Renal cortex interstitium (tissue), 11 donors: ENCODE data around the gene CERS6. TPM values are rescaled to one million over a fixed set of nuclear protein-coding genes. Genes with fewer than 3 reads are reported as not detected.
A peak's percentile ranks its signal among the peaks of the same experiment; 100 is the strongest.

Source experiments
- DNase-seq, 11 donors: peaks; one replicate each; pipeline ENCODE4 v3.0.0-alpha.2; 2013; ENCODE audit warnings: low read depth in 9 of 11, low spot score in 4 of 11; ENCODE audit errors: extremely low read depth in 1 of 11
- polyA plus RNA-seq, 3 donors: library from polyadenylated mRNA; unstranded; fragments of 120-200 nt; gene quantifications; one replicate each; pipeline ENCODE4 v1.2.1, GENCODE V29; 2013; ENCODE audit not compliant: insufficient read length in 3 of 3

The CERS6 gene
- polyA plus RNA-seq, 3 donors: 44.2 to 54.8 (median 47.0) TPM

DNA sequence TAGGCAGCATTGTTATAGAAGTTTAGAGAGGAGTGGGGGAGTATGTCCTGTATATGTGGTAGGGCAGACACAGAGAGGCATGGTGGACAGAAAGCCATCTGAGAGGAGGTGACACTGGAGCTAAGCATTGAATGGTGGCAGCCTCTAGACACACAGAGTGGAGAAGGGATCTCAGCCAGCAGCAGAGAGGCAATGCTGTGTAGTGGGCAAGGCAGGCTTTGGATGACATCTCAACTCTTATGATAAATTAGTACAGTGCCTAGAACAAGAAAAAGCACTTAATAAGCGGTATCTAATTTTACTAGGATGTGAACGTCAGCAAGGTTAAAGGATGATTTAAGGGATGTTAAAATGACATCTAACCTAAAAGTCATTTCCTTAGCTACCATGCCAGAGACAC, 22.5 kb upstream of the CERS6 start:
- DNase-seq: no peak

DNA sequence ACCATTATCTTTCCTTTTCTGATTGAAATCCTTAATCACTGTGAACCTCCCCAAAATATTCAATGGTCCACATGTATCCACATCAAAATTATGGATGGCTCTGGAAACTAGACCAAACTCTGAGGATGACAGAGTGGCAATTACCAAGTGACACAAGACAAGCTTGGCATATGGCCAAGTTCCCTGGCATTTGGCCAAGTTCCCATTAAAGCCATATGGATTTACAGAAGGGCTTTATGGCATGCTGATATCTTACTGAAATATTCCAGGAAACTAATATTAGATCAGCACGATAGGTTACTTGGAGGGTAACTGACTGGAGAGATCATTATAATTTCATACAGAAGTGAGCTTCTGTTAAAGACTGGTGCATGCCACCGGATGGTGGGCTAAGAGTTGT, 21.9 kb upstream of the CERS6 start:
- DNase-seq: no peak

DNA sequence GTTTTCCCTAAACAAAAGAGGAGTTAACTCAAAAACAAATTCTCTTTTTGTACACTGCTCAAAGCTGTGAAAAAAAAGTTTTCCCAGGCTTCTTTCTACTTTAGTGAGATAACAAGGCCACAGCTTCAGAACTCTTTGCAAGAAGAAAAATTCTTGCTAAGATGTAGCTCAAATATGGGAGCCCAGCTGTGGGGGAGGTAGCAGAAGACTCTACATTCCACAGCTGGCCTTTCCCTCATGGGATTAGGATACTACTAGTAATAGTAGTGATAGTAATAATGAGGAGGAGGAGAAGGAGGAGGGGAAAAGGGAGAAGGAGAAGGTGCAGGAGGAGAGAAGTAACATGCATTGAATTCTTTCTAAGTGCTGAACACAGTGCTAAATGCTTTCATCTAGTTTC, 19.2 kb upstream of the CERS6 start:
- DNase-seq: no peak

DNA sequence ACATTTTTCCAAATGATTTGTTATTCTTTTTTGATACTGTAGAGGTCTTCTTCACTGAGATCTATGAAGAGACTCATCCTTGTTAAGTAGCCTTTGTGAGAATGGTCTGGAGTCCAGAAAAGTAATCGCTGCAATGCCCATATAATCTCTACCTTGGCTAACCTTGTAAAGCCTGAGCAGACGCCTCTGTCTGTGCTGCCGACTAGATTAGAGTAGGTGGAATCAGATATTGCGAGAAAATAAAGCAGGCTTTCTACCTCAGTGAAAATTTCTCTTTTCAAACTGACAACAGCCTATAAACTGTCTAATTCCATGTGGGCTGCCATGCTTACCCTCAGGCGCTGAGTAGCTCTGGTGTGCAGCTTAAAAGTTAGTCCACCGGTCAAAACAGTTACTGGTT, 17.5 kb upstream of the CERS6 start:
- DNase-seq: no peak

DNA sequence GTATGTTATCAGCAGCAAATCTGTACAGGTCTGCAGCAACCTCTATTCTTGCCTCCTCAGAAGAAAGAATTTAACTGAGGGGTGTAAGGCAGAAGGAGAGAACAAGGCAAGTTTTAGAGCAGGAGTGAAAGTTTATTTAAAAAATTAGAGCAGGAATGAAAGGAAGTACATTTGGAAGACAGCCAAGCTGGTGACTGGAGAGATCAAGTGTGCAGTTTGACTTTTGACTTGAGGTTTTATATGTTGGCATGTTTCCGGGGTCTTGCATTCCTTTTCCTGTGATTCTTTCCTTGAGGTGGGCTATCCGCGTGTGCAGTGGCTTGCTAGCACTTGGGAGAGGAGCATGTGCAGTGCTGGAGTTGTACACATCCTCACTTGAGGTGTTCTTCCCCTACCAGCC, 16.5 kb upstream of the CERS6 start:
- no peak for DNase-seq

DNA sequence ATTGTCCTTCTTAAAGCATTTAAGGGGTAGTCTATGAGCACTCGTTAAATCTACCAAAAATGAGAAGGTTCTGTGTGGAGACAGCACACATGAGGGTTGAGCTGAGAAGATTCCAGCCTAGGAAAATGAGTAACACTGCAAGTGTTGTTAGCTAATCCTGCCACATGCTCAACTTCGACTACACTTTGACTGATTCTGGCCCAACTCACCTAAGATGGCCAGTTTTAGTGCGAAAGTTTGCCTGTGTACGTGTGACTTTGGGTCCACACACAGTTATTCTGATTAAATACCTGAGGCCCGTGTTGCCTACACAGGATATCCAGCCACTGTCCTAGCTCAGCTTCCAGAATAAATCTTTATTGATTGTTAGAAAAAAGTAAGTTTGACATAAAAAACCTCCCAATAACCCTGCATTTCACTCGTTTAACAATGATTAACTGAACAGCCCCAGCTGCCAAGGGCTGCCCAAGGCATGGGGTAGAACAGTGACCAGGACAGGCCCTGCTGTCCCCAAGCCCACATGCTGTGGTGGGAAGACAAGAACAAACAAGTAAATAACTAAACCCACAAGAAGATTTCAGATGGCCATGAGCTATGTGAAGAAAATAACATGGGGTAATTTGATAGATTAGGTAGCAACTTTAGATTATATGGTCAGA, 14.7 kb upstream of the CERS6 start:
- DNase-seq: no peak

DNA sequence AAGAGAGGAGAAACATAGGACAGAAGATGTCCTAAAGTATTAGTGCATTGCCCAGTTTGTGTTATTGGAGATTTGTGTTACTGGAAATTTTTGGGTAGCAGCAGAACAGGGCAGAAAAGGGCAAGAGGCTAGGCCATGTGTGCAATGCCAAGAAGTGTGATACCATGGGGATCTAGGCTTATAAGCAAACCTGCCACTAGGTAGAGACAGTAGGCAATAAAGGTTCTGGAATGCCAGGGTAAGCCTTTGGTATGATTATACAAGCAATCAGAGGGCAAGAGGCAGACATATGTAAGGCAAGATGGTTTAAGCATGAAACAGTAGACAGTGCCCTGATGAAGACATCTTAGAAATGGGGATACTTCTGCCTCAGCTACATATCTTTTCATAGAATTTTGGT, 12.3 kb upstream of the CERS6 start:
- no peak for DNase-seq

DNA sequence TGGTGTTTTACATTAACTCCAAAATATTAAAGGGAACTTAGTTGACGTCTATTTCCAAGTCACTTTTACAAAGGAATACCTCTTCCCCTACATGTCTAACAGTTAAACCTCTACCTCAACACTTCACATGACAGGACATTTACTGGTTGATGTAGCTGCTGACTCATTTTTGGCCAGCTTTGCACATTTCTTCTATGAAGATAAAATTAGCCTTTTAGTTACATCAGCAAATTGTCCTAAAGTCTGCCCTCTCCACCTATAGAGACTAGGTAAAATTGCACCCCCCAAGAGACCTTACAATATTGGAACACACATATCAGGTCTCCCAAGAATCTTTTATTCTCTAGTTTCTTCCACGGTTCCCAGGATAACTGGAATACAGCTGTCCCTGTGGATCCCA, 10.1 kb upstream of the CERS6 start:
- no peak for DNase-seq

DNA sequence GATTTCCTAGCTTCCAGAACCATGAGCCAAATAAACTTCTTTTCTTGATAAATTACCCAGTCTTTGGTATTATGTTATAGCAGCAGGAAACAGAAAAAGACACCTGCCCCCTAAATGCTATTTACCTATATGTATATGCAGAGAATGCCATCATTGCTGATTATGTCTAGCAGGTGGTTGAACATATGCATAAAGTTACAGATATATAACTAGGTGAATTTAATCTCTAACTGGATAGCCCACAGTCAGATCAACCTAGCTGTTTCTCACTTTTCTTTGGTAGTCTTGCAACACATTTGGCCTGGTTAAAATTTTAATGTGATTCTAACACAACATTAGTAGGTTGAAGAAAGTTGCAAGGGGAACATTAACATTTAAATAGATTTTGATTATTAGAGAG, 7.1 kb upstream of the CERS6 start:
- DNase-seq: no peak

DNA sequence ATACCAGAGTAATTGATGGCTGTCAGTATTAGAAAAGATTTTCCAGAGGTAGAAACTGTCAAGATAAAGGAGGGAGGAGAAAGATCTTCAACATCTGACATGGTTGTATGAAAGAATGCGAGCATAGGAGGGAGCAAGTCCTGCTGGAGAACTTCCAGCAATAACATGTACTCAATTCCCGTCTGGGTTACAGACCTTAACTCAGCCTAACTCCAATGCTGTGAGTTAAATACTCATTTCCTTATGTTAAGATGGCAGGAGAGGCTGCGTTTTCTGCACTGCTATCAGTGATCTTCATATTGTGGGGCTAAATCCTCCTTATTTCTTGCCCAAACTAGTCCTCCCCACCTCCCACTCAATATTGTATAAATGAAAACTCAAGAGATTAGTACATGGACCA, 6.7 kb upstream of the CERS6 start:
- DNase-seq: no peak

DNA sequence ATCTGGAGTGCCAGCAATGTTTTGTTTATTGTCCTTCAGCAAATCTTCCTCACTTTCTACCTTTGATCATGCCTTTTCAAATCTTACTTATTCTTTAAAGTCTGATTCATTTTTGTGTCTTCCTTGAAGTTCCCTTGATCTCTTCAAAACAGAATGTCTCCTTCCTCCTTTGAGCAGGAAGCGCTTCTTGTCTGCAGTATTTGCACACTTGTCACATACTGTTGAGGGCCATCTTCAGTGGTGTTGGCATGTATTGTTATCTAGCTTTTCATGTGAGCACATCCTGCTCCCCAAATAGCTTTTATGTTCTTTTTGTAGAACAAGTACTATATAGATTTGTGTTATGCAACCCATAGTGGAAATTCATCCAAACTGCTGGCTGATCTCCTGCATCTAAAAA, 5.9 kb upstream of the CERS6 start:
- DNase-seq: no peak

DNA sequence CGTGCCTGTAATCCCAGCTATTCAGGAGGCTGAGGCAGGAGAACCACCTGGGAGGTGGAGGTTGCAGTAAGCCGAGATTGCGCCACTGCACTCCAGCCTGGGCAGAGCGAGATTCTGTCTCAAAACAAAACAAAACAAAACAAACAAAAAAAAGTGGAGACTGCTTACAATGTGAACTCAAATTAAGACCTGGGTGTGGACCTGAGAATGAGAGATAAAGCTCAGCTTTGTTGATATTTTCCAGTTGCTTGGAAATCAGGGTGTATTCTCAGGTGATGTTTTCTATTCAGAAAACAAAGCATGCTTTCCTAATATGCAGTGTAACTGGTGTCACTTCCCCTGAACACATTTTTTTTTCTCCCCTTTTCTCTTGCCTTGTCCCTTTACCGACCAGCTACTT, 5.3 kb upstream of the CERS6 start:
- no peak for DNase-seq

DNA sequence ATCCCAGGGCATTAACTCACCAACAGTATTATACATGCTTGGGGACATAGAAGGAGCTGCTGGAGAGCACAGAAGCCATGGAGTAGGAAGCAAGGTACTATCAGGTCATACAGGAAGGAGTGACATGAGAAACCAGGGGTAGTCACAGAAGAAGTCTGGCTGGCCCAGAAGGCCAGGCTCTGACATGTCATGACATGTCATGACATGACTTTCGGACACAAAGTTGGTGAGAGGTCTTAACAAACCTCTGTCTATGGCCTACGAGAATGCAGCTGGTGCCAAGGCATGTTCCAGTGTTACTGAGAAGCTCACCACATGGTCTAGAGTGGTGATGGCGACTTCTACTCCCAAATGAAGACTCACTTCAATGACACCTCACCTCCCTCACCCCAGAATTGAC, 3.3 kb upstream of the CERS6 start:
- no peak for DNase-seq

DNA sequence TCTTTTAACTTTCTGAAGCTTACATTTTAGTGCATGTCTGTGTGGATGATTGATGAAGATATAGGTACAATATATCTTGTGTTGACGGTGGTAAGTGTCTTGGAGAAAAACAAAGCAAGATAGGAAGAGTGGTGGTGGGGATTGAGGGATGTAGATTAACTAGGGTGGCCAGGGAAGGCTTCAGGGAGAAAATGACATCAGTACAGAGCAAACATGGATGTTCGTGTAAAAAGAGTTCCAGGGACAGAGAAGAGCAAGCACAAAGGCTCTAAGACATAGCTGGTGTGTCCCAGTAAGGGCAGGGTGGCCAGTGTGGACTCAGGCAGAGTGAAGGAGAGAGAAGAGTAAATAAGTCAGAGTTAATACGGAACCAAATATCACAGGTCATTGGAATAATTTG, 2.7 kb upstream of the CERS6 start:
- DNase-seq: no peak

DNA sequence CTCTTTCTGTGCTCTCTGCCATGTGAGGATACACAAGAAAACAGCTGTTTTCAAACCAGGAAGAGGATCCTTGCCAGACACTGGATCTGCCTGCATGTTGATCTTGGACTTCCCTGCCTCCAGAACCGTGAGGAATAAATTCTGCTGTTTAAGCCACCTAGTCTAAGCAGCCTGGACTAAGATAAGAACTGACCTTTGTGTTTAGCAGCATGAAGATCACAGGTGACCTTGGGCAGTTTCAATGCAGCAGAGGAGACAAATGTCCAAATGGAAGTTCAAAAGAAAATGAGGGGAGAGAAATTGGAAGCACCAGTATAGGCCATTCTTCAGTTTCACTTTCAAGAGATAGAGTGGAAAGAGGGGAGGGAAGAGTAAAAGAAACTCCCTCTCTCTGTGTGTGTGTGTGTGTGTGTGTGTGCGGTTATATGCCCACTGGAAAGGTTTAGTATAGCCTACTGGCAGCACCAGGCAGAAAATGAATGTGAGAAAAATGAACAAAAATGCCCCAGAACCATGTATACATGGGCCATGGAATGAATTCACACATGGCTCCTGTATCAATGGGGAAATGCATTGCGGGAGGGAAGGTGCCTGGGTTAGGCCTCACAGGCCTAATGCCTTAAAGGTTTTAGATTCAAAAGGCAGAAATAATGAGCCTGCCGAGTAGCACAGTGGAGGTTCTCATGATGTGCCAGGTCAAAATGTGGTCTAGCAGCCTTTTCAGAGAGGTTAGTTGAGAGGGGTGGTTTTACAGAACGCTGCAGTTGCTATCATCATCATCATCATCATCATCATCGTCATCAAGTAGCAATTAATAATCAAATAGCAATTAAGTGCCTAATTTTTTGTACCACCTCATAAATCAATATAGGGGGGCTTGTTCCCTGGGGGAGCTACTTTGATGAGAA, 1.1 kb upstream of the CERS6 start:
- DNase-seq: no peak

DNA sequence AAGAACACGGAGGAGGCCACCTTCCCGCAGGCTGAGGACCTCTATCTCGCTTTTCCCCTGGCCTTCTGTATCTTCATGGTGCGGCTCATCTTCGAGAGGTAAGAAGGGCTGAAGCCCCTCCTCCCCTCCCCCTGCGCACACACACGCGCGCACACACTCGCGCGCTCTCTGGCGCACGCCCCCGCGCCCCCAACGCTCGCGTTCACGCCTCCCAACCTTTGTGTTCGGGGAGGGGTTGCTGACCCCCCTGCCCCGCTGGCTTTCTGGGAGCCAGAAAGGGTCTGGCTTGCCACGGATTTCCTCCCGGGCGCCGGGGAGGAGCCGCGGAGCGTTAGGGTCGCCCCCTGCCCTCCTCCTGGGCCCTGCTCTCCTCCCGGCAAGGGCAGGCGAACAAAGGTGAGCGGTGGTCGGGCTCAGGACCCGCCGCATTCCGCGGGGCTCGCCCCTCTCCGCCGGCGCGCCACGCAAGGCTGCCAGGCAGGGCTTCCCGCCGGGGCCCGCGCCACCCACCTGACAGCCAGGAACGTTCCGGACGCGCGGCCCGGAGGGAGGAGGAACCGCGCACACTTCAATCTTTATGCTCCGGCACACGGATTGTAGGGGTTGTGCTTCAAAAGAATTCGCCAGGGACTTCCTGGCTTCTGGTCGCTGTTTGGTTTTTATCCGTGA, 583 bp downstream of the CERS6 start:
- DNase-seq: peak in 6 of 11 donors; percentile 23 to 50 (median 44)

DNA sequence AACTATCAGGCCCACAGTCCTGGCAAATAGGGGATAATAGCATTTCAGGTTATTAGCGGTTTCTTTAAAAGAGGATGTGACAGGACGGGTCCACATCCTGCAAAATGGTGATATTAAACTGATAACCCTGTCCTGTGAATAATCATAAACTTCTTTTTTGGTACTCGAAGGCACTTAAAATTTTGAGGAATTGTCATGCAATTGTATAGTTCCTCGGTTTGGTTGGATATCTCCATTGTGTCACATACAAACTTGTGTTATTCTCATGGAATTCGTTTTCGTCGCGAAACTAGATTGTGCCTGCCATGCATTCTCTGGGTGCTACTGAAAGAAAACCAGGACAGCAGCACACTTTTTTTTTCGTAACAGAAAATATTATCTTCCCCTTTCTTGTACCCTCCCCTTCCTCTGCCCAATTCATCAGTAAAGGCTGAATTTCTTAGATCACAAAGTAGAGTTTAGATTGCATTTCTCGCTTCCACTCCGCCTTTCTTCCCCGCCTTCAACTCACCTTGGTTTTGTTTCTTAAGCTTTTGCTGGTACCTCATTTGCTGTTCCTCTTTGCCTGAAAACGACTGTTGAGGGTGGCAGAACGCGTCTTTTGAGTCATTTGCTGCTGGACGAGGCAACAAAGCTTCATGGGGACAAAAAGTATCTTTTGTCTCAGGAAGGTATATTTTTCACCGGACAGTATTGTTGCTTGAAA, 1.3 kb downstream of the CERS6 start:
- no peak for DNase-seq

DNA sequence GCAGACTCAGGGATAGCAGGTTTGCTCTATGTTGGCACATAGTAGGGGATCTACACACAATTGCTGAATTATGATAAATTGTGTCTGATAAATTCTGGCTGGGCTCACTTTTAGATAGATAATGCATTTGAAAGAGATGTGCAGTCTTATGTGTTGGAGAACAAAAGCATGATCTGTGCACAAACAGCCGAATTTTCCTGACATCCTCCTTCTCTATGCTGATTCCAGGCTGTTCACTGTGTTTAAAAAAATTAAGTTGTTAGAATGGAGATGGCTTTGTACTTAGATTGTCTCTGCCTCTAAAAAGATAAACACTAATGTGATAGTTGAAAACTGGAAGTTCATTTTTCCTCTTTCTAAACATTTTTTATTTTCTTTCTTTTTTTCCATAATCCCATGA, 2.1 kb downstream of the CERS6 start:
- DNase-seq: no peak

DNA sequence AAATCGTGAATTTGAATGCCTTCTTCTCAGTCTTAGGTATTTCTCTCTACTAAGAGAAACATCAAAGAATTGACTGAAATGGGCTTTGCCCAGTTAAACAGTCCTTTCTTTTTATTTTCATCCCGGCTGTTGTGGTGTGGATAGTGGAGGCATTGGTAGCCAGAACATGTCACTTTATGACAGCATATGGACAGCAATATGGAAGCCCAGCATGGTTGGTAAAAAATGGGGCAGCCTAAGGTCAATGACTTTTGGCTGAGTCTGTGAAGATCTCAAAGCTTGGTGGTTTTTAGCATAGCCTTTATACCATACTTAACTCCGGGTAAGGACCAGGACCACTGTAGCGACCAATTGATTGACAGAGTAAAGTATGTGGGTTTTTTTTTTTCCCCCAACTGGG, 3.2 kb downstream of the CERS6 start:
- DNase-seq: no peak

DNA sequence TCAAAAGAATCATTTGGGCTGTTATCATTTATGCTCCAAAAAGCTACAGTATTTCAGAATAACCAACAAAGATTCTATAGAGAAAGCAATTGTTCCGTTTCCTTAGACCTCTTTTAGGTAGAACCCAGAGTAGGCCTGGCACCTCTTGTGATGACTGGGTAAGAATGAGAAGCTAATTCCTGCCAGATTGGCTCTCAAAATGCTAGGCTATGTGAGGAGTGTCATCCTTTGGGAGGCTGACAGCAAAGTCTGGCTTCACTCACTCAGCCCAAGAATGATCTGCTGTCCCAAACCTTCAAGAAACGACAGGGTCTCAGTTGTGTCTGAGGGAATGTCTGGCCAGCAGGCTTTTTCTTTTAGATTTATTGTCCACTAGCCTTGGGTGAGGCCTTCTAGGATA, 4.5 kb downstream of the CERS6 start:
- no peak for DNase-seq
